HFF-Myc (cell line): Measurements from ENCODE around the gene HAPLN2.
"Not testable (repeated sequence)": the region's sequence is repeated elsewhere in the genome, so short reads cannot be mapped to it uniquely, and the experiment has no call there.

Source experiments
- DNase-seq: peaks from one replicate; pipeline ENCODE4 v3.0.0-alpha.2; 2011; ENCODE audit warnings: low read depth; ENCODE audit errors: extremely low read depth
- H3K4me3 ChIP-seq: replicated peaks from 2 replicates; pipeline ENCODE4 v1.5.1; 2011; ENCODE audit warnings: low read depth, mild to moderate bottlenecking, control low read depth, low read length
- CTCF ChIP-seq: IDR thresholded peaks from 2 replicates; pipeline ENCODE4 v1.5.1; 2012; ENCODE audit warnings: mild to moderate bottlenecking, low read depth, low read length, control low read depth; ENCODE audit errors: missing control alignments

Gene HAPLN2

DNA sequence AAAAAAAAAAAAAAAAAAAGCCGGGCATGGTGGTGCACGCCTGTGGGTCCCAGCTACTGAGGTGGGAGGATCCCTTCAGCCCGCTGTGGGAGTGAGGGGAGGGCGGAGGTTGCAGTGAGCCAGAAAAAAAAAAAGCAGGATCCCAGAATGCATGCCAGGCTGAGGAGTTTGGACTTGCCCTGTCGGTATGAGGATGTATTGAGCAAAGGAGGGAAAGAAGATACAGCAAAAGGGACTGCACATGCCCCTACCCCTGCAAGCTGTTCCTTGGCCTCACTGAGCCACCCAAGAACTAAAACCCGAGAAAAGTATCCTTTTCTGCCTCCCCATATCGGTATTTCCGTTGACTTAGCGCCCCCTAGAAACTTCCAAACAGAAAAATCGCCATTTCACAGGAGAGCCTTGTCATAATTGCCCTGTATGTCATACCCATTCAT lies 16.6 kb upstream of the HAPLN2 start:
- no peak for DNase-seq
- H3K4me3 ChIP-seq = no peak overlapping the region
- TF ChIP-seq CTCF = peak; percentile 54

GRCh38 chr1:156607344-156607743 lies 11.9 kb upstream of the HAPLN2 start:
- not testable (repeated sequence) for H3K4me3 ChIP-seq, DNase-seq

DNA sequence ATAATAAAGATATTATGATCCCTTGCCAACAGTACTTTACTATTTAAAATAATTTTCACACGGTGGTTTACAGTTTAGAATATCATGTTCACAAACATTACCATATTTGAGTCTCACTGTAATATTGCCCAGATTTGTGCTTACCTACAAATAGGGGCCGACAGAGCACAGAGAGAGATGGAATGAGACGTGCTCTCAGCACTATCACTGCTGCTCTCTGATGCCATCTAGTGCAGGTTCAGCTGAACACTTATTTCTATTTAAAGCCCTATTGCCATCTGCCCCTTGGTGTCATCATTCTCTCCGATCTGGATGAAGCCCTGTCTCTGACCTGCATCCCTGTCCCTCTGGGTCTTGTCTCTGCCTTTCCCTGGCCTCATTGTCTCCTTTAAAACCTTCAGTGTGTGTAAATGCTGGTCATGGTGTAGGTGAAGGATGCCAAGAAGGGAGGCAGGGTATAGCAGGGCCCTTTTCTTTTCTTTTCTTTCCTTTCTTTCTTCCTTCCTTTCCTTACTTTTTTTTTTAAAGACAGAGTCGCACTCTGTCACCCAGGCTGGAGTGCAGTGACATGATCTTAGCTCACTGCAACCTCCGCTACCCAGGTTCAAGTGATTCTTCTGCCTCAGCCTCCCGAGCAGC lies 11.1 kb upstream of the HAPLN2 start:
- H3K4me3 ChIP-seq = no peak overlapping the region
- peak; percentile 79 for TF ChIP-seq CTCF
- peak; percentile 51 for DNase-seq

GRCh38 chr1:156608981-156609380 lies 10.2 kb upstream of the HAPLN2 start:
- peak; percentile 64 for TF ChIP-seq CTCF
- H3K4me3 ChIP-seq = no peak overlapping the region
- DNase-seq = no peak

- DNase-seq = not testable (repeated sequence)
These were observed 9.1 kb upstream of the HAPLN2 start for GRCh38 chr1:156610072-156610471.

GRCh38 chr1:156612666-156613065 lies 6.5 kb upstream of the HAPLN2 start:
- no peak overlapping the region for H3K4me3 ChIP-seq
- no peak for DNase-seq
- TF ChIP-seq CTCF = no peak

More at GRCh38 chr1:156610072-156610471, 9.1 kb upstream of the HAPLN2 start:
- H3K4me3 ChIP-seq = not testable (repeated sequence)

DNA sequence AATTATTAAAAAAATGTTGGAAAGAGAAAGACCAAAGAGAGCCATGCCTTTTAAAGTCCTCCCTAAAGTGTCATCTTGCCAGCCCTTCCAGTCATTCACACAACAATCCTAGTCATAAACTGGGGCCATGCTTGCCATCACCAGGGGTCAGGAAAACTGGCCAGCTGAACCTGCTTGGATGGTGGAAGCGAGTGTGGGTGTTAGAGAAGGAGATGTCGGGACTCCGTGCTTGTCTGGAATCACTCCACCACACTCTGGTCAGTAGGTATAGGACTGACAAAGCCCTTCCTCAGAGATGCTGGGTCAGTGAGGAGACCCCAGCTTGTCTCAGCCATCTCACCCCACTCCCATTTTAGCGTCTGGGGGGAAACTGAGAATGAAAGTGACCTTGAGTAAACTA lies 3.3 kb upstream of the HAPLN2 start:
- DNase-seq = no peak
- no peak for TF ChIP-seq CTCF
- no peak overlapping the region for H3K4me3 ChIP-seq

GRCh38 chr1:156616463-156616862 lies 2.8 kb upstream of the HAPLN2 start:
- no peak for TF ChIP-seq CTCF
- H3K4me3 ChIP-seq = no peak overlapping the region
- no peak for DNase-seq
